Stomach (tissue), 4 donors: ENCODE results near the gene TFEB.

Source experiments
- CTCF ChIP-seq, 7 experiments: fragments of 450-650 bp in 4 of 7; fragments of 200-600 bp in 3 of 7; sonication (generic) in 3 of 7; IDR thresholded peaks; one replicate each; pipeline ENCODE4 v1.5.1; 2016 to 2019; ENCODE audit warnings: antibody characterized with exemption in 7 of 7, control low read depth in 2 of 7, mild to moderate bottlenecking in 1 of 7
- EP300 ChIP-seq: sonication (generic); formaldehyde crosslinking; IDR thresholded peaks from one replicate; pipeline ENCODE4 v1.6.1; 2017; ENCODE audit warnings: antibody characterized with exemption
- POLR2A ChIP-seq, 4 donors: fragments of 450-650 bp; IDR thresholded peaks; one replicate each; pipeline ENCODE4 v1.6.1; 2016; ENCODE audit warnings: antibody characterized with exemption in 4 of 4, control low read depth in 2 of 4, mild to moderate bottlenecking in 1 of 4, moderate library complexity in 1 of 4
- POLR2AphosphoS5 ChIP-seq, 3 donors: sonication (generic); formaldehyde crosslinking; IDR thresholded peaks; one replicate each; pipeline ENCODE4 v1.6.1; 2016; ENCODE audit warnings: antibody characterized with exemption in 3 of 3

GRCh38 chr6:41711323-41712038, 23.9 kb downstream of the TFEB start:
- no peak for TF ChIP-seq CTCF (IDR thresholded peaks at IDR 0.05)
- no peak for TF ChIP-seq POLR2A (IDR thresholded peaks at IDR 0.05)
- TF ChIP-seq EP300, result no peak
- no peak for TF ChIP-seq POLR2AphosphoS5 (IDR thresholded peaks at IDR 0.05)
